ENCODE data around the gene GOT1. TPM values are rescaled to one million over a fixed set of nuclear protein-coding genes. Genes with fewer than 3 reads are reported as not detected.
A peak's percentile ranks its signal among the peaks of the same experiment; 100 is the strongest.

GOT1 gene
- 46.3 TPM for total RNA-seq

DNA sequence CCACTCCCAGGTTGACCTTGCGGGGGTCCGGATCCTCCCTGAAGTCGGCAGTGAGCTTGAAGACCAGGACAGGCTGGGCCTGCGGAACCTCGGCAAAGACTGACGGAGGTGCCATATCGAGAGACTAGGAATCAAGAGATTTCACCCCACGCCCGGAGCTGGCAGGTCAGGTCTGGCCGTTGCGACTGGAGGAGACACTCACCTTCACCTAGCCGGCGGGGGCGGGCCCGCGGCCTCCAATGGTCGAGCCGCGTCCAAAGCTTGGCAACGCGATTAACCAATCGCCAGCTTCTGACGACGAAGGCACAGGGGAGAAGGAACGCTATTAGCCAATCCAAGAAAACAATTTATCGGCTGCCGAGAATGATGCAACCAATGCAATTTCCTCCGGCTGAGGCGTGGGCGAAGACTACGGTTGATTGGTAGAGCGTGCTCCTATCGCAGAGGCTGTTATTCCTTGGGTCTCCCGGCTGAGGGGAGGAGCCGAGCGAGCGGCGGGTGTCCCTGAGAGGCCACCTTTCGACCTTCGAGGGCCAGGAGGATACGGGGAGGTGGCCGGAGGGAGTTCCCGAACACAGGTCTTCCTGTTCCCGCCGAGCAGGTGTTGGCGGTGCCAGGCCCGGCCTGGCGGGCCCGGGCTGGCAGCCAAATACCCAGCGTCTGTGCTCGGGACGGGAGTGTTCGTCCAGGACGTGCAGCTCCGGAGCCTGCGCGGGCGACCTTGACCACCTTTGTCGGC is at the start of gene GOT1:
Gene GOT1, minus strand, starts transcription at position 174 of the 739 bp plus-strand sequence. Its CDS starts 59 bp downstream, at position 115.
- DNase-seq, result peak; percentile 99

DNA sequence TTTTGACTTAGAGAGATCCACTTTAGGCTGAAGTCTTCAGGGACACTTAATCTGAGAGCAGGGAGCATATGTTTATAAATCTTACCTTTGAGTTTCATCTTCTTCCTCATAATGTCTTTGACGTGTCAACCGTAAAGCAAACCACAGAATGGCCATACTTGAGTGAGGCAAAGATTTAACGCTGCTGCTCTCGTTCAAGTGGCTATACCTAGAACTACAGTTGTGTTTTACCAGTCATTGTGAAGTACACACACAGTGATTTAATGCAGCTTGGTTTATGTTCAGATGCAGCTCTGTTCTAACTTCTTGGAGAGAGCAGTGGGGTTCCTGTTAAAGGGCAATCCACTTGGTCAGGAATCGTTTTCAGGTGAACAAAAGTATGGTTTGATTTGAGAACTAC is 39.9 kb upstream of the GOT1 start:
- DNase-seq, result no peak

DNA sequence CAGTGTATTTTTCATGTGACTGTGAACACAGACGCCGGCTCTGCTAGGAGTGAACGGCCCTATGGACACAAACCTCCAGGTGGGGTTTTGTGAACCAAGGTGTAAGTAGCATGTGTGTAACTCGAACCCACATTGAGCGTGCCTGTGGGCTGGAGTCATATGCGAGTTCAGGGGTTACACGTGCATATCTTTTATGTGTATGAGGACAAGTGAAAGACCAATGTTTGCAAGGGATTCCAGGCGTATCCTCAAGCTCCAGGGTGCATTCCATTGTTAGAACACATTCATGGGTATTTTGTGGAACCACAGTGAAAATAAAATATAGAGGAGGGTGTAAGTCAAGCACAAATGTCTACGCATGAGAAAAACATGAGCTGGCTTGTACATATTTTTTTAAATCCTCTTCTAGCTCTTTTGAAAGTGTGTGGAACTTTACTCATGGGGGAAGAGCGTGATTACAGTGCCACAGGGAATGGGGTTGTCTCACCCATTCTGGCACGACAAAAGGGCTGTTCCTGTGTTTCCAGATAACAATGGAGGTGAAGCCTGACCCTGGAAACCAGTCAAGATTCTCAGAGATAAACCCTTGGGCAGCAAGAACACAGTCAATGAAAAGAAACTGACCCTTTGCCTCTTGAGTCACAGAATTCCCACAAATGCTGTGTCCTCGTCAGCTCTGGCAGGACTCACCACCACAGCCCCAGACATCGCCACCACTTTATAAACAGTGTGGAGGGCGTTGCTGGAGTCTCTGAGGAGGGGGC is 37.0 kb upstream of the GOT1 start:
- DNase-seq, result peak; percentile 22

DNA sequence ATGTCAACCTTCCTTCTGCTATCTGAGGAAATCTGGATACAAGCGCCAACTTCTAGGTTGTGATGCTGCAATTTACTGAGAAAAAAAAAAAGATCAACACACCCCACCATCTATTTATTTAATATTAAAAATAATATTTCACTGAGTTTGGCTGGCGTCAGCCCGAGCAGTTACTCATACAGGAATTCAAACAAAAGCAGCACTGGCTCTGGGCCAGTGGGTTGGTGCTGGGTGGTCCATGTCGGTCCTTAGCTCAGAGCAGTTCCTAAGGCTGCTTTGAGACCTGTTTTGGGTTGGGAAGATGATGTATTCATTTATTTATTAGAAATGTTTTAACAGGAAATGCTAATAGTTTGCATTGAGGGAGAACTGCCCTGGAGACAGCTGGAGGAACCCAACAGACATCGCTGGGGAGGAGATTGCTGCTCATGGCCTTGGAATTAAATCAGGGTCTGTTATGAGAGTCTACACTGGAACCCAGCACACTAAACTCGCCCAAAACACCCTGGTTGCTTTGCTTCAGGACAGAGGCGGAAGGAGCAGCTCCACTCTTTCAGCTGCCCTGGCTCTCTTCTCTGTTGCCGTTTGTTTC is 36.3 kb upstream of the GOT1 start:
- peak; percentile 48 for DNase-seq

DNA sequence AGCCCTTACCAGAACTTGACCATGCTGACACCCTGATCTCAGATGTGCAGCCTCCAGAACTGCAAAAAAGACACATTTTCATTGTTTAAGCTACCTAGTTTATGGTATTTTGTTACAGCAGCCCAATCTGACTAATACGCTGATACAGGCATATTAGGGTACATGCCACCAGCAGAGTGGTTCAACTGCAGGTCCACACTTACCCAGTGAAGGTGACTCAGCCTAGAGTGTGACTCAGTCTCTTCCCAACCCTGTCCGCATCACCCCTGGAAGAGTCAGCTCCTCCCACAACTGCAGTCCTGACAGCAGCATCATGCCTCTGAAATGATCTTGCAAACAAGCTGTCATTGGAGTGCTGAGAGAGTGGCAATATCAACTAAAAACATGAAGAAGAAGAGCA is 30.8 kb upstream of the GOT1 start:
- DNase-seq, result no peak

DNA sequence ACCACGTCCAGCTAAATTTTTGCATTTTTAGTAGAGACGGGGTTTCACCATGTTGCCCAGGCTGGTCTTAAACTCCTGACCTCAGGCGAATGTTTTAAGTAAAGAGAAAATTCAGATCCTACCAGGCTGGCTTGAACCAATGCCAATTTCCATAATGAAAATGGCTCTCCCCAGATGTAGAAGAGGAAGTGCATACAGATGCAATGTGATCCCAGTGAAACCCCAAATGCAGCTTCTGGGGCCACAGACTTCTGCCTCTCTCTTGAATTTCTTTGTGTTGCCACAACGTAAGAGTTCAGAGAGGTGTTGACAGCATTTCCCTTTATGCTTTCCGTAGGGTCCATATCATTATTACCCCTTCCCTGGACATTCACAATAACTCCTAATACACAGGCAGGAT is 29.6 kb upstream of the GOT1 start:
- no peak for DNase-seq

DNA sequence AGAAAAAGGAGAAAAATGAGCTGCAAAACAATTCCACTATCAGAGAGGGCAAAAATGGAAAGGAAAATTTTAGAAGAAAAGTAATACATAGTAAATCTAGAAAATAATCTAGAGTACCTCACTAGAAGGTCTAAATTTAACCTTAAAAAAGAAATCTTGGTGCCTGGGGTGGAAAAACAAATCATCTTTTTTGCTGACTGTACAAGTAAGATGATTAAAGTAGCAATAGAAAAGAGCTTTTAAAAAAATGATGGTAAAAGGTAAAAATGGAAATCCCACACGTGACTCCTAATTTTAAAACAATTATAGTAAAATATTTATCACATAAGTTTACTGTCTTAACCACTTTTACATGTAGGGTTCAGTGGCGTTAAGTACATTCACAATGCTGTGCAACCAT is 28.8 kb upstream of the GOT1 start:
- DNase-seq, result no peak

DNA sequence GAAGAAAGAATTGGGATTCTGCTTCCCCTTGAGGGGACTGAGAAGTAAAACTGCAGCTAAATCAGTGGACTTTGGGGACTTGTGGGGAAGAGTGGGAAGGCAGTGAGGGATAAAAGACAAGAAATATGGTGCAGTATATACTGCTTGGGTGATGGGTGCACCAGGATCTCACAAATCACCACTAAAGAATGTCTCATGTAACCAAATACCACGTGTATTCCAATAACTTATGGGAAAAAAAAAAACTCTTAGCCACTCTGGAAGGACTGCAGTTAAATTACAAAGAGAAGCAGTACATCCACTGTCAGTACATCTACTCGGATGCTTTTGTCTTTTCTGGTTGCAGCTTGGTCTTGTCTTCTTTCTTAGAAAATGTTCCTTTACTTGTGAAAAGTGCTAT is 27.4 kb upstream of the GOT1 start:
- no peak for DNase-seq

DNA sequence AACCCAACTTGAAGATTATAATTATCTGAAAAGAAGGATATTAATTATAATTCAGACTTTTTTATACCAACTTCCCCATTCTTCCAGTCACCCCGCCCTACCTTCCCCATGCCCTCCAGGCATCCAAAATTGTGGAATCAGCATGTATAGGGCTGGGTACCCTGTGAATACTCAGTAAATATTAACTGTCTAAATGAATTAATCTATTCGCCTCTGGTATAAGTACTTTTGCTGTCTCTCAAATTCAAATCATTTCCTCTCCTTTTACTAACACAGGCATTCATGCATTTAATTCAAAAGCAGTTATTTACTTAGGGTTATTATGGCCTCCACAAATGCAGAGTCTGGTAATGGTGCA is 26.5 kb upstream of the GOT1 start:
- DNase-seq, result no peak

DNA sequence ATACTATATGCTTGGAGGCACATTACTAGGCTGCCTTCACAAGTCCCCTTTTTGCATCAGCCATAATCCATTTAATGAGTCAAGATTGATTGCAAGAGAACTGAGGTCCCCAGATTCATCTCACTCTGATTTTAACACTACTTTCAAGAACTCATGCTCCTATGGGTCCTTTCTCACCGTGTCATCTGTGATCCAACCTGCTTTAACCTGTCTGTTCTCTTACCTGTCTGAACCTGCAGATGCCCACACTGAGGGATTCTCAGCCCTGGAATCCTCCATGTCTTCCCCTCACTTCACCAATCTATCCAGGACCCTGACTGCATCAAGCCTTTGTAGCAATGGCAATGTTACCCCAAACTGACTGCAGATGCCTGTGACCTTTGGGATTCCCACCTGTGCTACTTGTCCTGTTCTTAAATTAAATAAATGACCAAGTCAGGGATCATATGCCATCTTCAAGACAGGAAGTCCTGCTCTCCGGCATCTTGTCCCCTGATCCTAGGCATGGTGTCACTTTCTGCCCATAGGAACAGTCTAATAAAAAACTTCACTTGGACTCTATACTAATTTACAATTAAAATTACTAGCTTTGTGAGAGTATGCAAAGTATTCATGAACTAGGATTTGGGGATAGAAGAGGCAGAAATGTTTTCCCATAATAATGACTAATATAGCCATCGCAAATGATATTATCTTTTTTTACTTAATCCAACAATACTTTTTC is 25.9 kb upstream of the GOT1 start:
- DNase-seq, result no peak

DNA sequence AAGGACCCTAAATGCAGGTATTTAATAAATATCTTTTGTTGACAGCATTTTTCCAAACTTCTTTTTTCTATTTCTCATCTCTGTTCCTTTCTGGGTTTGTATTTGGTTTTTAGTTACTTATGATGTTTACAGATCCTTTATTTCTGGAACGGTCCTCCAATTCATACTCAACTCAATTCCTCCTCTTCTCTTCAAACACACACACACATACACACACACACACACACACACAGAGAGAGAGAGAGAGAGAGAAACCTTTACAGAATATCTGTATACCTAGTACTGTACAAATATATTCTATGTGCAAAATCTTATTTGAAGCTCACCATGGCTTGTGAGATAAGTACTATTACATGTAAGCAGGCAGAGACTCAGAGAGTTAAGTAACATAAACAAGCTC is 21.6 kb upstream of the GOT1 start:
- DNase-seq, result no peak

DNA sequence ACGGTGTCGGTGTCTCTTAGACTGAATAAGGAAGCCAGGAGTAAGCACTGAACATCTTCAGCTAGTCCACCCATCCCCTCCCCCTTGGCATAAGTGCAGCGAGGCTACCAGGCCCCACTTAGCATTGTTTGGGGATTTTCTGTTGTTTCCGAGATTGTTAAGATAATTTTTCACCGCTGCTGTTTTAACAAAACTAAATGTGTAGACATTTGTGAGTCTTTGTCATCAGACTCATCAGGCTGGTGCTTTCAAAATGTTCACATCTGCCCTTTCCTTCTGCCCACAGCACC is 21.0 kb upstream of the GOT1 start:
- DNase-seq, result no peak

DNA sequence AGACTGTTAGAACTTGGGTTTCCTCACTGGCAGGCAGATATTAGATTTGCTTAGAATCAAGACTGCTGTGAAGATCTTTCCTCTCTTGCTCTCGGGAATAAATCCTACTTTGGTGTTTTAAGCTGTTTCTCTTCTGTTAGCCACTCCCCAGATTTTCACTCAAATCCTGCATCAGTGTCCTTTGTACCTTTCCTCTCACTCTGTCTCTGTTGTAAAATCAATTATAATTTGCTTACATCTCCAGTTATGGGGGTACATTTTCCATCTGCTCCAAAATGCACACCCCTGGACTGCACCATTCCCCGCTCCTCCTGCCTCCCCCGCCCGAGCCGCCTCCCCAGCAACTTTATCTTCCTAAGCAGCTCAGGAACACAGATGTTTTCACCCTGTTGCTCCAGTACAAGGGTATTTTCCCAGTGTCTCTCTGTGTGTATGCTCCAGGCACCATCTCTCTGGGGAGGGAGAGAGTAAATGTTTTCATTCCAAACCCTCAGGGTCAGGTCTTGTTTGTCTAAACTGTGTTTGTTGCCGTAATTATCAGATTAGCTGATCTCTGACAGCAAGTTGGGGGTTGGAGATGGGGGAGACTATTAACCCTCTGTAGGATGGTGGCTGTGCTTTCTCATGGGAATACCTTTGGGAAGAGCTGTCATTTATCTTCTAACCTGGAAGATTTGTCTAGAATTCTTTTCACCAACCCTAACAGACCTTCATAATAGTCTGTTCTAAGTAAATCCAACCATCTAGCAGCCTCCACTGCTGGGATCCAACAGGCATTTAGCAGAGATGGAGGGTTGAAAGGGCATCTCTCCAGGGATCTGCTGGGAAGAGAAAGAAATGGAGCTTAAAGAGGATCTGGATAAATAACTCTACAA is 20.4 kb upstream of the GOT1 start:
- no peak for DNase-seq

DNA sequence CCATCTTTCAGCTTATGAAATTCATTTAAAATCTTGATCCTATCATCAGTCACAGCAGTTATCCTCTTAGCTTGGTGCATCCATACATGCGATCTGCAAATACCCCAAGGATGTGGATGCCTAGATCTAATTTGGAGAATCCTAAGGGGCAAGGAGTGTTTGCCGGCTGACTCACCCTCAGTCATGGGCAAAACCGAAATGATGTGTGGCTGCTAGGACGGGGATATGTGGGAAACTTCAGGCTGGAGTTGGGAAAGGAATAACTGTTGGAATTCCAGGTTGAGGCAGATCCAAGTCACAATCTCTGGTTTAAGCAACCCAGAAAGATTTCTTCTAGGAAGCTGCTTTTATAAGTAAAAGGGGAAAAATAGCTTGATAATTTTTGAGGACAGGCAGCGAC is 19.7 kb upstream of the GOT1 start:
- no peak for DNase-seq

DNA sequence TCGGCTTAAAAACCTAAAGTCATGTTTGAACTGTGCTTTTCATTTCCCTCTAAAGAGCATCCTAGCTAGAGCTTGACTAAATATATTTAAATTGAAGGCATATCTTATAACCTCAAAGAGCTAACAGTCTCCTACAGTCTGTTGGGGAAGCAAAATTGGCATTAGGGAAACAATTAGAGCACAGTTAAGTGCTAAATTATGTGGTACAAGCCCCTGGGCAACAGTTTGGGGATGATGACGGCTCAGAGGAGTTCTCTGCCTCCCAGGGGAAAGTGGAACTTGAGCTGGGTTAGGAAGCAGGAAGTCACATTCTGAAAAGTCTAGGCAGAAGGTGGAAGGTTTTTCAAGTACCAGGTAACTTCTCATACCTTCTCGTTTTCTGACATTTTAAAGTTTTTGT is 18.6 kb upstream of the GOT1 start:
- DNase-seq, result no peak

DNA sequence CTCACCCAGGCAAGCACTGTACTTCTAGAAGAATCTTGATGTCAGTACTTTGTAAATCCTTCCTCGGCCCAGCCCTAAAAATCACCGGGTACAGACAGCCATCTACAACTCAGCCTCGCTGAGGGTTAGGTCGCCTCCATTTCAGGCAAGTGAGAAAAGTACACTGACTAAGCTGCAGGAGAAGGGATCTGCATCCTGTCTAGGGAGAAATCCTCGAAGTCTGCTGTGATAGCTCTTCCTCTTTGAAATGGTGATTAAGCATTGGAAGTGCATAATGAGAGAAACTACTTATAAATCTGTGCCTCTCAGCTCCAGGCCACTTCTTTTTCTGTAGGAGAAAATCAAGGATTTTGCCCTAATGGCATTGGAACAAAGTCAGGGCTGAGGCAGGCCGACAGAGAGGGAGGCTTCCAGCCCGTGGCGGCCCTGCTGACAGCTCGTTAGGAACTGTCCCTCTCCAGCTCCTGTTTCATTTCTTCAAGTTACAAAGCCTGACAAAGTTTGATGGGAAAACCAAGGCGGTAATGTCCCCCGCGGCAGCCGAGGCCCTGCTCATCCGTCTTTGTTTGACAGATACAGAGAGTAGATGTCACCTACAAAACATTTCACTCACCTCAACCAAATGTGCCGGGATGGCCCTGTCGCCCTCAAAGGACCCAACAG is 14.1 kb upstream of the GOT1 start:
- DNase-seq, result no peak

DNA sequence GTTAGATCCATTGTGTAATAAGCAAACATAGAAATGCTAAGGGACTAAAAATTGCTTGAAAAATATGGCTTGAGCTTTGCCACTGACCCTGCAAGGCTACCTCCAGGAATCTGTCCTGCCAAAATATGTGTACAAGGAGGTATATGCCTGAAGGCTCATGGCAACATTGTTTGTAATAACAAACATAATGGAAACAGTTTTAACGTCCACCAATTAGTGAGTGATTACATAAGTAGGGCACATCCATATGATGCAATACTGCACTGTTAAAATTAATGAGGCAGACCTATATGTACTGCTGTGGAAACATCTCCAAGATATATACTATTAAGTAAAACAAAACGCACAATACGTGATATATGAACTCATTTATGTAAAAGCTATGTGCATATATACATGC is 13.1 kb upstream of the GOT1 start:
- DNase-seq, result no peak

DNA sequence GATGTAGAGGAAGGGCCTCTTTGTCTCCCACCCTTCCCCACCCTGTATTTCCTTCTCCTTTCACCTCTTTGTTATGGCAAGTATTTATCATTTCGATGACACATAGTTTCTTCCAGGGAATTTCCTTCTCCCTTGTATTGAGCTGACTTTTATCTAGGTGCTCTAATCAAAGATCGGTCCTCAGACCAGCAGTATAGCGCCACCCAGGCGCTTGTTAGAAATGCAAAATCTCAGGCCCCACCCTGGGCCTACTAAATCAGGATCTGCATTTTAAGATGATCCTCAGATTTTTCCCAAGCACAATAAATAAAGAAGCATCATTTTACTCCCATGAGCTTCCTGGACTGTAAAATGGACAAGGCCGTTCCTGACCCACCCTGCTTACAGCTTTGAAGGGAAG is 12.0 kb upstream of the GOT1 start:
- DNase-seq, result no peak

DNA sequence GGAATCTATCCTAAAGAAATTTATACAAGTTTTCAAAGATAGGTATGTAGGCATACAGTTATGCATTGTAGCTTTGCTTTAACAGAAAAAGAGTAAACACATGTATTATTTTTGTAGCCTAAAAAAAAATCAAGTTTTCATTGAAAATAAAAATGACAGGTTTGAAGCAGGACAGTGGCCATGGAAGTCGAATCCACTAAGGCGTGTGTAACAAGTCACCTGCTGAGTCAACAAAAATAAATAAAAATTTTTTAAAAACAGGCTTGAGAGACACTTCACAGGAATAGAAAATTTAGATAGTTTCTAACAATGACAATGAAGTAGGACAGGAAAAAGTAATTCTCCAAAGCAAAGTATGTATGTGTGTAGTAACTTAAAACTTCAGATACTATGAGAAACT is 8.5 kb upstream of the GOT1 start:
- no peak for DNase-seq

DNA sequence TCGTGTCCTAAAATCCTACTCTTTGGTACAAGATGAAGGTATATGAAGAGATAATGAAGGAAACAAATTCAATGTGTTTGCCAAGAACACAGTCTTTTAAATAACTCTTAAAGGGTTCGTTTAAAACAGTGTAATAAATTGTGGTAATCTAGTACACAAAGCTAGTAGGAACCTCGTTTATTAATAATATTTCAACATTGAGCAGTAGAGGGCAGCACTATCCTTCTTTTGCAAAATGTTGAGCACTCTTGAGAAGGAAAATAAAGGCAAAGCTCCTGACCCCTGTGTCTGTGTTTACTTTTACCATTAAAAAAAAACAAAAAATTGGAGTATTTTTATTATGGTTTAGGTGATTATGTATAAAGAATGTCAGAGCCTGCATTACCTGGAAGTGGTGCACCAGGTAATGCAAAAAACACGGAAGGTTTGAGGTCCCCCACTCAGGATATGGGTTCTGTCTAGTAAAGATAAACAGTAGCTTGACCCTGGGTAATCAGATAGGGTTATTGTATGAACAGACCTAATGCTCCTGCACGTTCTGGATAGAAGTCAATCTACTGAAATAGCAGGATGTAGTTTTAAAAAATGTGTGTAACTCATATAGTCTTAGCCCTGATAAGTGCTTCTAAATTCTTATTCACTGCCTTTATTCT is 5.7 kb upstream of the GOT1 start:
- DNase-seq, result peak; percentile 84

DNA sequence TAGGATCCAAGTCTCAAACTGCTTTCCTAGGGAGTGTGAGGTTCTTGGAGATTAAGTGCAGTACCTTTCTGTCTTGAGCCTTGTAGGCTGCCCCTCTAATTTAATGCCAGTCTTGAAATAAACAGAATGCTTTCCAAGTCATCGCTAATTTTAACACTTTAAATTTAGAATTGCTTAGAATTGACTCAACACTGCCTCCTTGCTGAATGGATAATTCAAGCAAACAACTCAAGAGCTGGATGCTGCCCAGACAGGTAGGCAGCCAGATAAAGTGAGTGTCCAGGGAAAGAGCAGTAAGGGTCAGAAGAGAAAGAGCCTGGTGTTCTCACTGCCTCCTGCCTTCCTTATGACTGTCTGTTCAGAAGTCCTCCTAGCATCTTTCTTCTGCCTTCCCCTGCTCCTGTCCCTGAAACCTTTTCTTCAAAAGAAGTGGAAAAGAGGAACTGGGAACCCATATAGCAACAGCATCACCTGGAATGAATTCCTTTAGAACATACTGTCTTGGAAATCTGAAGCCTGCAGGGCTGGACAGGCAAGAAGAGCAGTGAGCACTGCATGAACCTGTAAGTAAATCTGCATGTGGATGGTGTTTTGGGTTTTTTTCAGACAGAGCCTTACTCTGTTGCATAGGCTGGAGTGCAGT is 3.1 kb upstream of the GOT1 start:
- no peak for DNase-seq
